Nephron progenitor cell (in vitro differentiated cells): ENCODE data around the gene CACNA2D2.

Experiments used
- DNase-seq: peaks from one replicate; pipeline ENCODE4 v3.0.0; 2021
- H3K27ac Mint-ChIP-seq: 2 replicates; pipeline ENCODE4 v1.8.0; 2021; ENCODE audit warnings: mild to moderate bottlenecking, moderate library complexity, mixed read lengths
- H3K27me3 Mint-ChIP-seq: 2 replicates; pipeline ENCODE4 v1.8.0; 2021; ENCODE audit warnings: mild to moderate bottlenecking, low read depth, mixed read lengths; ENCODE audit not compliant: poor library complexity
- H3K36me3 Mint-ChIP-seq: 2 replicates; pipeline ENCODE4 v1.8.0; 2021; ENCODE audit warnings: low read depth, mixed read lengths
- H3K4me1 Mint-ChIP-seq: 2 replicates; pipeline ENCODE4 v1.8.0; 2021; ENCODE audit warnings: mixed read lengths
- H3K4me3 Mint-ChIP-seq: 2 replicates; pipeline ENCODE4 v1.8.0; 2021; ENCODE audit warnings: mild to moderate bottlenecking, moderate library complexity, mixed read lengths
- H3K9me3 Mint-ChIP-seq: 2 replicates; pipeline ENCODE4 v1.8.0; 2021; ENCODE audit warnings: mild to moderate bottlenecking, moderate library complexity, mixed read lengths
- TF ChIP-seq, protein P1 (sequence below): fragments of 200-600 bp; sonication (generic); IDR thresholded peaks from 2 replicates; pipeline ENCODE4 v1.5.0; 2021; ENCODE audit warnings: antibody characterized with exemption

Gene CACNA2D2

DNA sequence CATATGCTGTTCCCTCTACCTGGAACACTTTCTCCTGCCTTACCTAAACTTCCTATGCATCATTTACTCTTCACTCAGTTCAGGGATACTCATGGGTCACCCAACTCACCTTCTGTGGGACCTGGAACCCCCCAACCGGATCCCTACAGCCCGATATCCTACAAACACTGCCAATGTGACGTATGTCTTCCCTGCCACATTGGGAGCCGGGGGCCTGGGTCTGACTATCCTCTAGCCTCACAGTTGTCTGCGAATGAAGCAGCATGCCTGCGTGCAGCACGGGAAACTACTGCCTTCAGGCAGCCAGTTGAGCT lies 153.3 kb downstream of the CACNA2D2 start:
- H3K36me3 Mint-ChIP-seq, result peaks cover 14% of the 10 kb centered on the region
- no peaks in the 10 kb centered on the region for H3K9me3 Mint-ChIP-seq
- no peak overlapping the region for H3K27ac Mint-ChIP-seq
- H3K27me3 Mint-ChIP-seq, result peaks cover 17% of the 10 kb centered on the region
- no peak for DNase-seq
- TF ChIP-seq, protein P1, sequence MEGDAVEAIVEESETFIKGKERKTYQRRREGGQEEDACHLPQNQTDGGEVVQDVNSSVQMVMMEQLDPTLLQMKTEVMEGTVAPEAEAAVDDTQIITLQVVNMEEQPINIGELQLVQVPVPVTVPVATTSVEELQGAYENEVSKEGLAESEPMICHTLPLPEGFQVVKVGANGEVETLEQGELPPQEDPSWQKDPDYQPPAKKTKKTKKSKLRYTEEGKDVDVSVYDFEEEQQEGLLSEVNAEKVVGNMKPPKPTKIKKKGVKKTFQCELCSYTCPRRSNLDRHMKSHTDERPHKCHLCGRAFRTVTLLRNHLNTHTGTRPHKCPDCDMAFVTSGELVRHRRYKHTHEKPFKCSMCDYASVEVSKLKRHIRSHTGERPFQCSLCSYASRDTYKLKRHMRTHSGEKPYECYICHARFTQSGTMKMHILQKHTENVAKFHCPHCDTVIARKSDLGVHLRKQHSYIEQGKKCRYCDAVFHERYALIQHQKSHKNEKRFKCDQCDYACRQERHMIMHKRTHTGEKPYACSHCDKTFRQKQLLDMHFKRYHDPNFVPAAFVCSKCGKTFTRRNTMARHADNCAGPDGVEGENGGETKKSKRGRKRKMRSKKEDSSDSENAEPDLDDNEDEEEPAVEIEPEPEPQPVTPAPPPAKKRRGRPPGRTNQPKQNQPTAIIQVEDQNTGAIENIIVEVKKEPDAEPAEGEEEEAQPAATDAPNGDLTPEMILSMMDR, result no peak
- peaks cover 25% of the 10 kb centered on the region for H3K4me1 Mint-ChIP-seq
- peak overlapping the region; percentile 94 for H3K4me3 Mint-ChIP-seq

DNA sequence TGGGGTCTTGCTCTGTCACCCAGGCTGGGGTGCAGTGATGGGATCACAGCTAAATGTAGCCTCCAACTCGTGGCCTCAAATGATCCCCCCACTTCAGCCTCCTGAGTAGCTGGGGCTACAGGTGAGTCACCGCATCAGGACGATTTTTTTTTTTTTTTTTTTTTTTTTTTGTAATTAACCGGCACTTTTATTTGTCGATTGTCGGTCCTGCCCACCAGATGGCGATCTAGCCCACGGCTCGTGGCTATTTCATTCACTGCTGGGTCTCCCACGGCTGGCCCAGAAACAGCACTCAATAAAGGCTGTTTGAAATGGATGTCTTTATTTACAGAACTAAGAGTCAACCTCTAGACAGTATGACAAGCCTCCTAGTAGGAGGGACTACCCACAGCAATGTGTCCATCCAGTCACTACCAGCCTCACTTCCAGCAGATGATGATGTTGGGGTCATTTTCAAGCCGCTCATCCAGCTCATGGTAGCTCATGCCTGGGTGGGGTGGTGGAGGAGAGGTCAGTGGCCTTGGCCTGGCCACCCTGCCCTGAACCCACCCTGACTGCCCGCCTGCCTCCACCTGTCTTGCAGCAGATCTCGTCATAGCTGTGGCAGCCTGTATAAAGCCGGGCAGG lies 156.1 kb downstream of the CACNA2D2 start:
- TF ChIP-seq, protein P1, result peak; percentile 61
- peak overlapping the region; percentile 30 for H3K4me3 Mint-ChIP-seq
- peaks cover 7% of the 10 kb centered on the region for H3K36me3 Mint-ChIP-seq
- H3K4me1 Mint-ChIP-seq, result peaks cover 25% of the 10 kb centered on the region
- peak; percentile 73 for DNase-seq
- H3K27ac Mint-ChIP-seq, result no peak overlapping the region
- H3K9me3 Mint-ChIP-seq, result peaks cover 4% of the 10 kb centered on the region
- H3K27me3 Mint-ChIP-seq, result peaks cover 46% of the 10 kb centered on the region

DNA sequence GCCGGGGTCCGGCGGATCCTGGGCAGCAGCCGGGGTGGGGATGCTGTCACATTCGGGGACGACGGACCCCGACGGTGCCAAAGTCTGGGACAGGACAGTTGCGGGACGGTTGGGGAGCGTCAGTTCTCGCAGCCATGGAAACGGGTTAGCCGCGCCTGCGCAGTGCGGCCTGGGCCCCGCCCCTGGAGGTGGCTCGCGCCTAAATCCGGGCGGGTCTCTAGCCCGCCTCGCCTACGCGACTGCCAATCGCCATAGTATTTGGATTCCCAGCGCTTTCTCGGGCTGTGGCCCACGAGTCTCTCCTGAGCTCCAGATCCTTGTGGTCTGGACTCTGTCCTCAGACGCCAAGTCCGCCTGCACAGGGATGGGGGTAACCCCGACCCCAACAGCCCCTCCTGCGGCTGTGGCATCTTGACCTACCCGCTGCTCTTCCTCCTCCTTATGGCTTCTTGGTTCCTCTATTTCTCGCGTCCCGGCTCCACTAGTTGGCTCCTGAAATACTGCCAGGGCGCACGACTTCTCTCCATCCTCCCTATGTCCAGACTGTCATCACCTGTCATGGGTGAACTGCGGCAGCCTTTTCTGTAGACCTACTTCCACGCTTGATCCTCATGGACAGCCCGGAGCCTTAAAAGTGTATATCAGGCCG lies 157.7 kb downstream of the CACNA2D2 start, which contains the start of gene ZMYND10:
Gene ZMYND10 (minus strand): TSS at position 147 of the 649 bp plus-strand sequence. CDS start 153 bp downstream, outside the sequence.
- DNase-seq, result peak; percentile 82
- no peak within 1 kb of the TSS for H3K27ac Mint-ChIP-seq
- peaks cover 7% of the 10 kb centered on the region for H3K36me3 Mint-ChIP-seq
- TF ChIP-seq, protein P1, result no peak
- H3K4me3 Mint-ChIP-seq, result peak within 1 kb of the TSS; percentile 82
- H3K27me3 Mint-ChIP-seq, result peaks cover 62% of the 10 kb centered on the region
- H3K4me1 Mint-ChIP-seq, result peaks cover 16% of the 10 kb centered on the region
- peaks cover 4% of the 10 kb centered on the region for H3K9me3 Mint-ChIP-seq

DNA sequence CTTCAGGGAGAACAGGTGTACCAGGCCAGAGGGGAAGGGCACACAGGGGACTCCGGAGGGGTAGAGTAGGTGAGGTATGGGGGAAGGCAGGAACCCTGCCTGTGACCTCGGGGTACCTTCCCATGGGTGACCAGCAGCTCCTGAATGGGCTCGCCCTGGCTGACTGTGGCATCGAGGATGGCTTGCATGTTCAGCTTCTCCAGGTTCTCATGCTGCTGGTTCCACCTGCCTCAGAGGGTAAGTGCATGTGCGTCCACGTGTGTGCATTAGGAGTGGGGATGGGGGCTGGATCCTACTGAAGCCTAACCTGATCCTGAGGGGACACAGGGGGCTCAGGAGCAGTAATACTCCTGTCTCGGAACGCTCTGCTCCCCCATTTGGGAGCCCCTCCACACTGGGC lies 158.4 kb downstream of the CACNA2D2 start:
- peaks cover 11% of the 10 kb centered on the region for H3K4me1 Mint-ChIP-seq
- peaks cover 7% of the 10 kb centered on the region for H3K36me3 Mint-ChIP-seq
- peaks cover 4% of the 10 kb centered on the region for H3K9me3 Mint-ChIP-seq
- H3K4me3 Mint-ChIP-seq, result peak overlapping the region; percentile 82
- H3K27me3 Mint-ChIP-seq, result peaks cover 69% of the 10 kb centered on the region
- TF ChIP-seq, protein P1, result no peak
- H3K27ac Mint-ChIP-seq, result no peak overlapping the region
- no peak for DNase-seq

DNA sequence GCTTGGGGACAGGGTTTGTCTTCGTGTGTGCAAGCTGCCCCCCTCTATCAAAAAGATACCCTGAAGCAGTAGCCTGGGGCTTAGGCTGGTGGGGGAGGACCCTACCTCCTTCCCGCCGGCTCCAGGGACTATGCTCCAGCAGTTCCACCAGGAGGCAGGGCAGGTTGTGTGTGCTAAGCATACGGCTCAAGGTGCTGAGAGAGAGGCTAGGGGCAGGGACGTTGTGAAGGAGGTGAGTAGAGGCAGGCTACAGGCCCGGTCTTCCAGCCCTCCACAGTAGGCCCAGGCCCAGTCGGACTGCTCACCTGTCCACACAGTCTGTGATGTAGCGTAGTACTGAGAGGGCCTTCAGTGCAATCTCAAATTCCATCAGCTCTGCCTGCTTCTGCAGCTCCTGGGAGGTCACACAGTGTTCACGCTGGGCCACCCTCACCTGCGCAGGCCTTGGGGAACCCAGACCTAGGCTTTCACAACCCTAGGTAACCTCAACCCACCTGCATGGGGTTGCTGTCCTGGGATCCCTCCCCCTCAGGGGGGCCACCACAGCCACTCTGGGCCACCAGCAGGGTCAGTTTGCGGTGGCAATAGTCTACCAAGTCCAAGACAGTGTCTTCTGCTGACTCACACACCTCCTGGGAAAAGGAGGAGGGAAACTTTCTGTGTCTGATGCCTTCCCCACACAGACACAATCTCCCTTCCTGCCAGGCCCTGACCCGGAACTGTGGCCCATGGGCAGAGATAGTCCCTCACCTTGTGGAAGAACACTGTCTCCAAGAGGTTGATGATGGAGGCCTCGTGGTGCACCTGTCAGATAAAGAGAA lies 160.4 kb downstream of the CACNA2D2 start:
- Mint-ChIP-seq H3K4me3 (no peak overlapping the region), H3K27me3 (peaks cover 89% of the 10 kb centered on the region), H3K36me3 (peaks cover 1% of the 10 kb centered on the region), H3K9me3 (peaks cover 4% of the 10 kb centered on the region), H3K4me1 (peaks cover 27% of the 10 kb centered on the region), H3K27ac (no peak overlapping the region)
- TF ChIP-seq, protein P1, result no peak
- DNase-seq, result no peak
